Upper lobe of right lung (tissue), 1 donor: ENCODE measurements around the gene PPFIA1. TPM values are rescaled to one million over a fixed set of nuclear protein-coding genes. Genes with fewer than 3 reads are reported as not detected.

Experiments
- ATAC-seq: fragments of 200-7000 bp; cut with Tn5 transposase; one replicate; pipeline ENCODE4 v1.9.1; 2020; ENCODE audit warnings: mild to moderate bottlenecking, moderate library complexity
- DNase-seq: peaks from one replicate; pipeline ENCODE4 v3.0.0-alpha.2; 2020
- H3K27ac ChIP-seq: fragments of 200-600 bp; one replicate; pipeline ENCODE4 v1.8.0; 2022
- H3K27me3 ChIP-seq: fragments of 200-600 bp; one replicate; pipeline ENCODE4 v1.8.0; 2022; ENCODE audit warnings: mild to moderate bottlenecking
- H3K36me3 ChIP-seq: fragments of 200-600 bp; one replicate; pipeline ENCODE4 v1.8.0; 2022
- H3K4me1 ChIP-seq: fragments of 200-600 bp; one replicate; pipeline ENCODE4 v1.8.0; 2022
- H3K4me3 ChIP-seq: fragments of 200-600 bp; one replicate; pipeline ENCODE4 v1.8.0; 2022; ENCODE audit warnings: mild to moderate bottlenecking
- H3K9me3 ChIP-seq: fragments of 200-600 bp; one replicate; pipeline ENCODE4 v1.8.0; 2022
- CTCF ChIP-seq: fragments of 200-600 bp; IDR thresholded peaks from one replicate; pipeline ENCODE4 v1.8.0; 2022; ENCODE audit warnings: antibody characterized with exemption
- intact Hi-C: fragments of 100-400 bp; cut with DNase I; formaldehyde crosslinking; loops from one replicate; pipeline ENCODE4 v1.11.0; 2022
- total RNA-seq: library from RNA; stranded (reverse); fragmentation: NEBNext Ultra II Directional; extraction: Animal tissue kit (Norgen Biotek cat#: 25700); gene quantifications from one replicate; pipeline ENCODE4 v1.2.1, GENCODE V29; 2021
- donor health status: DM: no; HTN: yes; CAD: no; lungs with severe emphysema.

PPFIA1 gene
- total RNA-seq, 1 donor from 2014 or later, result 73.3 TPM

- Histone ChIP-seq H3K27me3 (no peaks in the 10 kb centered on the region), H3K27ac (no peak overlapping the region), H3K4me3 (no peak overlapping the region), H3K4me1 (no peaks in the 10 kb centered on the region), H3K36me3 (peaks cover 96% of the 10 kb centered on the region), H3K9me3 (no peaks in the 10 kb centered on the region)
- ATAC-seq, result no peak
- intact Hi-C loops, result no loop called here
- TF ChIP-seq CTCF, result no peak
- no peak for DNase-seq
Measured at GRCh38 chr11:70409871-70410270, 139.4 kb downstream of the PPFIA1 start.

GRCh38 chr11:70410276-70411205, 140.1 kb downstream of the PPFIA1 start:
- no peaks in the 10 kb centered on the region for H3K9me3 ChIP-seq
- no peak overlapping the region for H3K27ac ChIP-seq
- no peak for TF ChIP-seq CTCF
- no peak for DNase-seq
- intact Hi-C loops, result no loop called here
- H3K4me3 ChIP-seq, result no peak overlapping the region
- no peaks in the 10 kb centered on the region for H3K27me3 ChIP-seq
- H3K4me1 ChIP-seq, result no peaks in the 10 kb centered on the region
- no peak for ATAC-seq
- H3K36me3 ChIP-seq, result peaks cover 97% of the 10 kb centered on the region

DNA sequence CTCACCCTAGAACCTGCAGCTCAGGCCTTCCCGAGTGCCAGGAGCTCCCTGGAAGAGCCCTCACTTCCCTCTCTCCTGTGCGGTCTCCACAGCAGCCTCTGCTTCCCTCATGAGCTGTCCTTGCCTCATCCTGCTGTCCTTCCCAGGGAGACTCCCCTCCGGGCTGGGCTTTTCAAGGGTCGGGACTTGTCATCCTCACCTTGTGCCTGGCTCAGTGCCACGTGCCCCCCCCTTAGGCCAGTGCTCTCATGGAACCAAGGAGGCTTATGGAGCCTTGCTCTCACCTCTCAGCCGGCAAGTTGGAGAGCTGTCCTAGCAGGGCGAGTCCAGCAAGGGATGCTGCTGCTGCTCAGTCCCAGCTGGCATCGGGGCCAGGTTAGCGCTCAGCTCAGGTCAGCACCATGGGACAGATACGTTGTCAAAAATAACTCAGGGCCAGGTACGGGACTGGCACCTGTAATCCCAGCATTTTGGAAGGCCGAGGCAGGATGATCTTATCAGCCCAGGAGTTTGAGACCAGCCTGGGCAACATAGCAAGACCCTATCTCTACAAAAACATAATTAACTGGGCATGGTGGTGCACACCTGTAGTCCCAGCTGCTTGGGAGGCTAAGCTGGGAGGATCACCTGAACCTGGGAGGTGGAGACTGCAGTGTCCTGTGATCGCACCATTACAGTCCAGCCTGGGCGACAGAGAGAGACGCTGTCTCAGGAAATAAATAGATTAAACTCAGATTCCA, 141.4 kb downstream of the PPFIA1 start:
- Histone ChIP-seq H3K27me3 (no peaks in the 10 kb centered on the region), H3K4me3 (no peak overlapping the region), H3K36me3 (peaks cover 96% of the 10 kb centered on the region), H3K9me3 (no peaks in the 10 kb centered on the region), H3K27ac (no peak overlapping the region), H3K4me1 (no peaks in the 10 kb centered on the region)
- ATAC-seq, result no peak
- intact Hi-C loops, result no loop called here
- DNase-seq, result no peak
- no peak for TF ChIP-seq CTCF

DNA sequence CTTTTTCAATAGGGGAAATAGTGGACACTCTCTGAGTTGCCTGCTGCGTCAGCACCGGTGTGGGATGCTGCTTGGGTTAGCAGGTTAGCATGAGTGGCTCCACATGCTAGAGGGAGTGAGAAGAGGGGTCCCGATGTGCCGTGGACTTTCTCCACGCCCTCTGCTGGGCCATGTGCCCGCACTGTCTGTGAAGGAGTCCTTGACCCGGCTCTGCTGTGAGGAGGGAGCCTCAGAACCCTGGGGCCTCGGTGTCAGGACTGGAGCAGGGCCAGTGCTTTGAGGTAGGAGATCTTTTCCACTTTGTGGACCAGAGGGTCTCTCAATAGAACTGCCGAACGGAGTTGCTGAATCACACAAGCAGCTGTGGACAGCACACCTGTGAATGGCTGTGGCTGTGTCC, 142.7 kb downstream of the PPFIA1 start:
- intact Hi-C loops, result no loop called here
- DNase-seq (no peak), ATAC-seq (no peak)
- Histone ChIP-seq H3K4me1 (no peaks in the 10 kb centered on the region), H3K4me3 (no peak overlapping the region), H3K27ac (no peak overlapping the region), H3K27me3 (no peaks in the 10 kb centered on the region), H3K9me3 (no peaks in the 10 kb centered on the region), H3K36me3 (peaks cover 96% of the 10 kb centered on the region)
- TF ChIP-seq CTCF, result no peak

GRCh38 chr11:70414341-70415100, 144.0 kb downstream of the PPFIA1 start:
- Histone ChIP-seq H3K4me1 (no peaks in the 10 kb centered on the region), H3K36me3 (peaks cover 90% of the 10 kb centered on the region)

More at GRCh38 chr11:70414341-70415100, 144.0 kb downstream of the PPFIA1 start:
- H3K9me3 ChIP-seq, result no peaks in the 10 kb centered on the region
- TF ChIP-seq CTCF, result no peak
- H3K27ac ChIP-seq, result no peak overlapping the region
- ATAC-seq (no peak), DNase-seq (no peak)
- H3K27me3 ChIP-seq, result no peaks in the 10 kb centered on the region
- H3K4me3 ChIP-seq, result no peak overlapping the region
- intact Hi-C loops, result no loop called here
